IPS-15b (cell line): ENCODE measurements around the gene TMEM183A.

Source experiments
- H3K27me3 ChIP-seq: one replicate; pipeline ENCODE4 v1.6.1; 2013; ENCODE audit warnings: low read length; ENCODE audit not compliant: control insufficient read depth, insufficient read depth
- H3K36me3 ChIP-seq: one replicate; pipeline ENCODE4 v1.6.1; 2013; ENCODE audit warnings: low read length; ENCODE audit not compliant: control insufficient read depth, insufficient read depth
- H3K4me1 ChIP-seq: one replicate; pipeline ENCODE4 v1.6.1; 2013; ENCODE audit warnings: mild to moderate bottlenecking, low read length; ENCODE audit not compliant: control insufficient read depth, insufficient read depth
- H3K4me3 ChIP-seq: one replicate; pipeline ENCODE4 v1.5.1; 2013; ENCODE audit warnings: low read depth, low read length
- H3K9ac ChIP-seq: one replicate; pipeline ENCODE4 v1.6.1; 2013; ENCODE audit warnings: low read depth, mild to moderate bottlenecking, low read length
- H3K9me3 ChIP-seq: one replicate; pipeline ENCODE4 v1.6.1; 2013; ENCODE audit warnings: mild to moderate bottlenecking, low read length; ENCODE audit not compliant: control insufficient read depth, insufficient read depth

The TMEM183A gene

GRCh38 chr1:203066965-203067364, 59.8 kb downstream of the TMEM183A start:
- no peak overlapping the region for H3K9ac ChIP-seq
- H3K27me3 ChIP-seq, result no peaks in the 10 kb centered on the region
- no peak overlapping the region for H3K4me3 ChIP-seq
- no peaks in the 10 kb centered on the region for H3K9me3 ChIP-seq
- H3K4me1 ChIP-seq, result no peaks in the 10 kb centered on the region
- H3K36me3 ChIP-seq, result no peaks in the 10 kb centered on the region

- Histone ChIP-seq H3K9ac (no peak overlapping the region), H3K4me1 (no peaks in the 10 kb centered on the region), H3K27me3 (peaks cover 13% of the 10 kb centered on the region)
These were observed 62.0 kb downstream of the TMEM183A start for GRCh38 chr1:203069030-203069747.

GRCh38 chr1:203072002-203072602, 64.9 kb downstream of the TMEM183A start:
- no peaks in the 10 kb centered on the region for H3K9me3 ChIP-seq
- H3K27me3 ChIP-seq, result peaks cover 42% of the 10 kb centered on the region
- H3K36me3 ChIP-seq, result no peaks in the 10 kb centered on the region
- no peak overlapping the region for H3K9ac ChIP-seq
- H3K4me1 ChIP-seq, result no peaks in the 10 kb centered on the region
- H3K4me3 ChIP-seq, result no peak overlapping the region

More at GRCh38 chr1:203069030-203069747, 62.0 kb downstream of the TMEM183A start:
- Histone ChIP-seq H3K9me3 (no peaks in the 10 kb centered on the region), H3K36me3 (no peaks in the 10 kb centered on the region), H3K4me3 (no peak overlapping the region)

DNA sequence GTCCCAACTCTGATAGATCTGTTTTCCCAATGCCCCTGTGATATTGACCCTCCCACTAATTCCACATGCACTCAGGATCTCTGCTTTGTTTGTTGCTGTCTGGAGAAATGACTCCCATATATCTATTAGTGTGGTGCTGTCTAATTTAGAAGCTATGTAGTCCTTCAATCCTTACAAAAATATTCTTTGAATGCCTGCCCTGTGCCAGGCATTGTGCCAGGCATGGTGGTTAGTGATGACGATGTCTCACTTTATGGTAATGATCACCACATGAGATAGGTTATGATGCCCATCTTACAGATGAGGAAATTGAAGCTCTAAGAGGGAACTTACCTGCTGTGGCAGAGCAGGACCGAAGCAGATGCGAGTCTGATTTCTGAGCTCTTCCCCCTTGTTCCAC, 65.7 kb downstream of the TMEM183A start:
- no peak overlapping the region for H3K4me3 ChIP-seq
- H3K27me3 ChIP-seq, result peaks cover 50% of the 10 kb centered on the region
- H3K9me3 ChIP-seq, result no peaks in the 10 kb centered on the region
- H3K4me1 ChIP-seq, result no peaks in the 10 kb centered on the region
- no peak overlapping the region for H3K9ac ChIP-seq
- no peaks in the 10 kb centered on the region for H3K36me3 ChIP-seq

DNA sequence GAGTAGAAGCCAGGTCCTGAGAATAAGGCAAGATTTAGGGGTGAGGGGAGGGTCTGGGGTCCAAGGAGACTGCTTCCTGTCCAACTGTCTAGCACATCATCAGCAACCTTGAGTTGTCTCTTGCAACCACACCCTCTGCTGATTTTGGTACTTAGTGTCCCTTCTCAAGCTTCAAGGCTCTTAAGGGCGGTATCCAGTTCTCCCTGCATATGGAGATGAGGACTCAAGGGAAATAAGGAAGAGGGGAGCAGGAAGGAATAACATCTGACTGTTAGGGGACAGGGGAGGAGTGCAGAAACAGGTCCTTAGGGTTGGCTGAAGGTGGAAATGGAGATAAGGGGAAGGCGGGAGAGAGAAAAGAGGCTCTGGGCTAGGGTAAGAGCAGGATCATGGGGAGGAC, 66.3 kb downstream of the TMEM183A start:
- Histone ChIP-seq H3K4me3 (no peak overlapping the region), H3K36me3 (no peaks in the 10 kb centered on the region), H3K9me3 (no peaks in the 10 kb centered on the region), H3K4me1 (no peaks in the 10 kb centered on the region), H3K27me3 (peaks cover 56% of the 10 kb centered on the region), H3K9ac (no peak overlapping the region)
